HEK293 (cell line): ENCODE measurements around the gene ELL3.
A peak's percentile ranks its signal among the peaks of the same experiment; 100 is the strongest.

ENCODE experiments used
- CTCF ChIA-PET: fragments of 350-600 bp; formaldehyde crosslinking; extraction: SDS; loops from one replicate; lab custom pipeline; 2021; ENCODE audit warnings: antibody characterized with exemption; lab: Yijun Ruan, JAX
- POLR2A ChIA-PET: fragments of 300-600 bp; formaldehyde crosslinking; extraction: SDS; loops from one replicate; lab custom pipeline; 2020; ENCODE audit warnings: antibody characterized with exemption, inconsistent platforms; lab: Yijun Ruan, JAX
- H3K27ac ChIP-seq: fragments of 200-500 bp; sonication (Bioruptor generic); 2 replicates; pipeline ENCODE4 v1.5.1; 2014; ENCODE audit warnings: low read depth, low read length, control low read depth, inconsistent platforms; ENCODE audit errors: extremely low read depth
- H3K36me3 ChIP-seq, 2 experiments: fragments of 200-500 bp in 1 of 2; sonication (Bioruptor generic) in 1 of 2; 1 replicate in 1 of 2; 2 replicates in 1 of 2; pipeline ENCODE4 v1.5.1; 2014 to 2017; ENCODE audit warnings: inconsistent platforms in 2 of 2, low read length in 2 of 2; ENCODE audit not compliant: control insufficient read depth in 2 of 2, insufficient read depth in 1 of 2
- H3K4me1 ChIP-seq: fragments of 200-500 bp; sonication (Bioruptor generic); 2 replicates; pipeline ENCODE4 v1.5.1; 2014; ENCODE audit warnings: mild to moderate bottlenecking, low read length, inconsistent platforms; ENCODE audit not compliant: control insufficient read depth, insufficient read depth
- H3K4me3 ChIP-seq: 2 replicates; pipeline ENCODE4 v1.5.1; 2011; ENCODE audit warnings: low read depth, mild to moderate bottlenecking, control low read depth, low read length, moderate library complexity
- H3K9me3 ChIP-seq: fragments of 200-500 bp; sonication (Bioruptor generic); 2 replicates; pipeline ENCODE4 v1.5.1; 2014; ENCODE audit warnings: low read depth, low read length, inconsistent platforms; ENCODE audit not compliant: control insufficient read depth, insufficient read depth
- HIC1 ChIP-seq: fragments of 450-650 bp; formaldehyde crosslinking; IDR thresholded peaks from 2 replicates; pipeline ENCODE4 v1.5.1; 2016; ENCODE audit warnings: missing biosample characterization, missing genetic modification characterization
- KLF1 ChIP-seq: fragments of 450-650 bp; formaldehyde crosslinking; IDR thresholded peaks from 2 replicates; pipeline ENCODE4 v1.5.1; 2016; ENCODE audit warnings: missing biosample characterization, missing genetic modification characterization
- PRDM1 ChIP-seq: fragments of 450-650 bp; formaldehyde crosslinking; IDR thresholded peaks from 2 replicates; pipeline ENCODE4; 2016; ENCODE audit warnings: missing biosample characterization, missing genetic modification characterization
- RBAK ChIP-seq: fragments of 450-650 bp; formaldehyde crosslinking; IDR thresholded peaks from 2 replicates; pipeline ENCODE4 v1.5.1; 2016; ENCODE audit warnings: missing biosample characterization, missing genetic modification characterization
- ZFP41 ChIP-seq: fragments of 450-650 bp; formaldehyde crosslinking; IDR thresholded peaks from 2 replicates; pipeline ENCODE4 v1.5.1; 2016; ENCODE audit warnings: missing biosample characterization, missing genetic modification characterization, borderline replicate concordance
- ZNF366 ChIP-seq: fragments of 450-650 bp; formaldehyde crosslinking; conservative IDR thresholded peaks from 2 replicates; pipeline ENCODE4 v1.5.1; 2016; ENCODE audit warnings: missing biosample characterization, missing genetic modification characterization
- TF ChIP-seq, protein P1 (sequence below): fragments of 450-650 bp; formaldehyde crosslinking; IDR thresholded peaks from 2 replicates; pipeline ENCODE4 v1.5.1; 2016; ENCODE audit warnings: missing biosample characterization, missing genetic modification characterization

ELL3 gene

DNA sequence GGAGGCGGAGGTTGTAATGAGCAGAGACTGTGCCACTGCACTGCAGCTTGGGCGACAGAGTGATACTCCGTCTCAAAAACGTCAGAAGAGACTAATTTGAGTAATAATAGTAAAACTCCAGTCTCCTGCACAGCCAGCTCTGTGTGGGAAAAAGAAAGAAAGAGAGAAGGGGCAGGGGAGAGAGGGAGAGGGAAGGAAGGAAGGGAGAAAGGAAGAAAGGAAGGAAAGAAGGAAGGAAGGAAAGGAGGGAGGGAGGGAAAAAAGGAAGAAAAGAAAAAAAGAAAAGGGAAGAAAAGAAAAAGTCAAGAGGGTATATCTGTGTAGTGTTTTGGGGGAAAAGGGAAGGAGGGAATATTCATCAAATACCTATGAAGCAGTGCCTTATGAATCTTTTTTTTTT, 53.6 kb downstream of the ELL3 start:
- Histone ChIP-seq H3K9me3 (no peaks in the 10 kb centered on the region), H3K27ac (no peak overlapping the region), H3K4me3 (no peak overlapping the region), H3K4me1 (no peaks in the 10 kb centered on the region), H3K36me3 (no peaks in the 10 kb centered on the region)
- ChIA-PET POLR2A (no interaction called here), CTCF (no interaction called here)
- TF ChIP-seq KLF1 (tag by site-specific recombination) (no peak), ZNF366 (tag by site-specific recombination) (peak; percentile 71), HIC1 (tag by site-specific recombination) (no peak), RBAK (tag by site-specific recombination) (no peak), ZFP41 (tag by site-specific recombination) (no peak), PRDM1 (tag by site-specific recombination) (peak; percentile 44; the same call in 1 of the 2 replicates)
- TF ChIP-seq, protein P1, sequence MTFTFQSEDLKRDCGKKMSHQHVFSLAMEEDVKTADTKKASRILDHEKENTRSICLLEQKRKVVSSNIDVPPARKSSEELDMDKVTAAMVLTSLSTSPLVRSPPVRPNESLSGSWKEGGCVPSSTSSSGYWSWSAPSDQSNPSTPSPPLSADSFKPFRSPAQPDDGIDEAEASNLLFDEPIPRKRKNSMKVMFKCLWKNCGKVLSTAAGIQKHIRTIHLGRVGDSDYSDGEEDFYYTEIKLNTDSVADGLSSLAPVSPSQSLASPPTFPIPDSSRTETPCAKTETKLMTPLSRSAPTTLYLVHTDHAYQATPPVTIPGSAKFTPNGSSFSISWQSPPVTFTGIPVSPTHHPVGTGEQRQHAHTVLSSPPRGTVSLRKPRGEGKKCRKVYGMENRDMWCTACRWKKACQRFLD (tag by site-specific recombination) = no peak
